Chondrocyte (in vitro differentiated cells): ENCODE results near the gene RO60. TPM values are rescaled to one million over a fixed set of nuclear protein-coding genes. Genes with fewer than 3 reads are reported as not detected.

Source experiments
- DNase-seq: peaks from one replicate; pipeline ENCODE4 v3.0.0; 2021; ENCODE audit warnings: mixed read lengths, low spot score
- H3K27ac Mint-ChIP-seq: one replicate; pipeline ENCODE4 v1.8.0; 2021; ENCODE audit warnings: mild to moderate bottlenecking, moderate library complexity, mixed read lengths; ENCODE audit not compliant: unreplicated experiment
- H3K27me3 Mint-ChIP-seq: 2 replicates; pipeline ENCODE4 v1.8.0; 2021; ENCODE audit warnings: low read depth, mixed read lengths
- H3K36me3 Mint-ChIP-seq: 2 replicates; pipeline ENCODE4 v1.8.0; 2021; ENCODE audit warnings: low read depth, mixed read lengths
- H3K4me1 Mint-ChIP-seq: 2 replicates; pipeline ENCODE4 v1.8.0; 2021; ENCODE audit warnings: low read depth, mild to moderate bottlenecking, mixed read lengths
- H3K4me3 Mint-ChIP-seq: one replicate; pipeline ENCODE4 v1.8.0; 2021; ENCODE audit warnings: mild to moderate bottlenecking, moderate library complexity, mixed read lengths; ENCODE audit not compliant: unreplicated experiment
- H3K9me3 Mint-ChIP-seq: 2 replicates; pipeline ENCODE4 v1.8.0; 2021; ENCODE audit warnings: low read depth, mixed read lengths
- CTCF ChIP-seq: fragments of 200-600 bp; sonication (generic); IDR thresholded peaks from 2 replicates; pipeline ENCODE4 v1.5.0; 2021; ENCODE audit warnings: antibody characterized with exemption, mild to moderate bottlenecking, moderate library complexity
- total RNA-seq: library from RNA; stranded (reverse); gene quantifications from 3 replicates; pipeline ENCODE4 v1.2.1, GENCODE V29; 2021

Gene RO60
- total RNA-seq, 1 donor from 2014 or later: 91.4 TPM

GRCh38 chr1:193062698-193063463 lies 3.5 kb downstream of the RO60 start:
- no peak for TF ChIP-seq CTCF
- Mint-ChIP-seq H3K27ac (no peak overlapping the region), H3K9me3 (no peaks in the 10 kb centered on the region), H3K36me3 (no peaks in the 10 kb centered on the region), H3K4me3 (no peak overlapping the region), H3K4me1 (peaks cover 38% of the 10 kb centered on the region), H3K27me3 (no peaks in the 10 kb centered on the region)
- no peak for DNase-seq

- TF ChIP-seq CTCF: no peak
- Mint-ChIP-seq H3K27me3 (no peaks in the 10 kb centered on the region), H3K9me3 (no peaks in the 10 kb centered on the region), H3K36me3 (no peaks in the 10 kb centered on the region), H3K27ac (no peak overlapping the region), H3K4me3 (no peak overlapping the region), H3K4me1 (peaks cover 41% of the 10 kb centered on the region)
- DNase-seq: no peak
These were observed 6.5 kb downstream of the RO60 start for GRCh38 chr1:193065954-193066353.

DNA sequence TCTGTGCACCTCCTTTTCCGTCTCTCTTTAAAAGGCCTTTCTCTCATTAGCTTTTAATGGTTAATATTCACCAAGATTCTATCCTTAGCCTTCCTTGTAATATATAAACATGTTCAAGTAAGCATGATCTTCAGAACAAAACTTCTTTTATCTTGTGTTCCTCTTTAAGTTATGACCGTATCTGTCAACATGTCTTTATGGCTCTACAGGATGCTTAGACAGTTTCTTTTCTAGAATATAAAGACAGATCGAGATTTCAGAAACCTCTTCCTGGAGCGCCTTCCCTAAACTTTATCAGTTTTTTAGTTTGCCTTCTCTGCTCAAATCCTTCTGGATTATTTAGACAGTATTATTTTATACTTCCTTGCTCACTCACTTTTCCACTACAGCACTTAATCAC lies 7.2 kb downstream of the RO60 start:
- no peak overlapping the region for H3K4me3 Mint-ChIP-seq
- H3K4me1 Mint-ChIP-seq: peaks cover 40% of the 10 kb centered on the region

DNA sequence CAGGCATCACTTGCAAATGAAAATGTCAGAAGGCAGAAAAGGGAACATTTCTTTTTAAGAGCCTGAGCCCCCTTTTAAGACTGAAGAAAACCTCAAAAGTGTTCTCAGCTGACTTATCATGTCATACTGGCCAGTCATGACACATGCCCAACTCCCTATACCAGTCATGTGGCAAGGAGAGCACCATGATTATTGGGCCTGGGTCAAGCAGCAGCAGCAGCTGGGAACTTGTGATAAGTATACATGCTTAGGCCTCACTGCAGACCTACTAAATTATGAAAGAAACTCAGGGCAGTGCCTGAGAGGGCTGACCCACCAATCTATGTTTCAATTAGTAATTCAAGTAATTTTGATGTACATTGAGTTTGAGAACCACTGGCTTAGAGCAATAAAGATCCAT lies 8.6 kb downstream of the RO60 start:
- no peaks in the 10 kb centered on the region for H3K36me3 Mint-ChIP-seq
- no peaks in the 10 kb centered on the region for H3K9me3 Mint-ChIP-seq
- no peaks in the 10 kb centered on the region for H3K27me3 Mint-ChIP-seq
- DNase-seq: no peak
- H3K4me1 Mint-ChIP-seq: peaks cover 35% of the 10 kb centered on the region
- peak overlapping the region; percentile 30 for H3K27ac Mint-ChIP-seq
- no peak overlapping the region for H3K4me3 Mint-ChIP-seq
- no peak for TF ChIP-seq CTCF

More for the DNA sequence above, 7.2 kb downstream of the RO60 start:
- no peak for DNase-seq
- no peak for TF ChIP-seq CTCF
- Mint-ChIP-seq H3K36me3 (no peaks in the 10 kb centered on the region), H3K27me3 (no peaks in the 10 kb centered on the region), H3K9me3 (no peaks in the 10 kb centered on the region), H3K27ac (no peak overlapping the region)

DNA sequence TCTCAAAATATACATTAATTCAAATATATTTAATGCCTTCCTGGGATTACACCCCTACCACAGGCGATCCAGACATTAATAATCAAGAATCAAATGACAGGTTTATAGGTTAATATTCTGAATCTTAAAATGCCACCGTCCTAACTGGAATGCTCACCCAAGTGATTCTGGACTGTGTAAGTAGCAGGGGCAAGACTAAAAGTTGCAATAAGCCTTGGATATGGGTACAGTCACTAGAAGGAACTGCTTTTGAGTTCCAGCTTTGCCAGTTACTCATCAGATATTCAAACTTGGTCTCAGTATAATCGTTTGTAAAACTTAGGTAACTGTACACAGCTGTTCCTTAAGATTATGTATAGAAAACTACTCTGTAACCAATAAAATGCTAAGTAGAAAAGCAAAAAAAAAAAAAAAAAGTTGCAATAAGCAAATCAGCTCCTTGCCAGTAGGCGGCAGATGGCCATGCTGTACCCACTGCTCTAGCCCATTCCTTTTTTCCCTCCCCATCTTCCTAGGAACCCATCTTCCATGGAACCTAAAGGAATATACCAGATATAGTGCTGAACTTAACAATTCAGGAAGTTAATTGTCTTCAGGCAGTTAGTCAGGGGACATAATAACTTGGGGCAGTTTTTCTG lies 10.5 kb downstream of the RO60 start:
- H3K4me3 Mint-ChIP-seq: no peak overlapping the region
- no peak overlapping the region for H3K27ac Mint-ChIP-seq
- no peak for DNase-seq
- no peaks in the 10 kb centered on the region for H3K36me3 Mint-ChIP-seq
- peaks cover 30% of the 10 kb centered on the region for H3K4me1 Mint-ChIP-seq
- peak; percentile 66 for TF ChIP-seq CTCF
- H3K9me3 Mint-ChIP-seq: no peaks in the 10 kb centered on the region
- no peaks in the 10 kb centered on the region for H3K27me3 Mint-ChIP-seq
